Measurements from ENCODE around the gene ARHGAP11B.

DNA sequence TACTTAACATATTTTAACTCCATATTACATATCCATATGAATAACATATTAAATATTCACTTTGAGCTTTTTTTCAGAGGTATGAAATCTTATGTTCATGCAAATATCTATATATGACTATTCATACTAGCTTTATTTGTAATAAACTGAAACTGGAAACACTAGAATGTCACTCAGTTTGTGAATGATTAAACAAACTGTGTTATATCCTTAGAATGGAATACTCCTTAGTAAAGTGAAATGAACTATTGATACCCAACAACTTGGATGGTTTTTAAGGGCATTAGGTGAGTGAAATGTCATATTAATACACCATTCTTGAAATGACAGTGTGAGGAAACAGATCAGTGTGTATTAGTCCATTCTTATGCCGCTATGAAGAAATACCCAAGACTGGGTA, 45.4 kb downstream of the ARHGAP11B start:
- TF ChIP-seq, protein P1, sequence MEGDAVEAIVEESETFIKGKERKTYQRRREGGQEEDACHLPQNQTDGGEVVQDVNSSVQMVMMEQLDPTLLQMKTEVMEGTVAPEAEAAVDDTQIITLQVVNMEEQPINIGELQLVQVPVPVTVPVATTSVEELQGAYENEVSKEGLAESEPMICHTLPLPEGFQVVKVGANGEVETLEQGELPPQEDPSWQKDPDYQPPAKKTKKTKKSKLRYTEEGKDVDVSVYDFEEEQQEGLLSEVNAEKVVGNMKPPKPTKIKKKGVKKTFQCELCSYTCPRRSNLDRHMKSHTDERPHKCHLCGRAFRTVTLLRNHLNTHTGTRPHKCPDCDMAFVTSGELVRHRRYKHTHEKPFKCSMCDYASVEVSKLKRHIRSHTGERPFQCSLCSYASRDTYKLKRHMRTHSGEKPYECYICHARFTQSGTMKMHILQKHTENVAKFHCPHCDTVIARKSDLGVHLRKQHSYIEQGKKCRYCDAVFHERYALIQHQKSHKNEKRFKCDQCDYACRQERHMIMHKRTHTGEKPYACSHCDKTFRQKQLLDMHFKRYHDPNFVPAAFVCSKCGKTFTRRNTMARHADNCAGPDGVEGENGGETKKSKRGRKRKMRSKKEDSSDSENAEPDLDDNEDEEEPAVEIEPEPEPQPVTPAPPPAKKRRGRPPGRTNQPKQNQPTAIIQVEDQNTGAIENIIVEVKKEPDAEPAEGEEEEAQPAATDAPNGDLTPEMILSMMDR (IDR thresholded peaks at IDR 0.05; ENCODE audit: low read length) = no peak
- TF ChIP-seq EZH2 (optimal IDR thresholded peaks at IDR 0.05; ENCODE audit: low read depth, low read length) (no peak), EZH2phosphoT487 (IDR thresholded peaks at IDR 0.05; ENCODE audit: low read length) (no peak)
